Activated CD4-positive, alpha-beta T cell treated with anti-CD3 and anti-CD28 coated beads for 24 hours (primary cell): ENCODE measurements around the gene ADGRE1.

ENCODE experiments used
- DNase-seq, 2 donors: peaks; one replicate each; pipeline ENCODE4 v3.0.0-alpha.2; 2020; ENCODE audit warnings: low read depth in 2 of 2

The ADGRE1 gene

GRCh38 chr19:6956573-6956972 lies 69.2 kb downstream of the ADGRE1 start:
- DNase-seq, result no peak

- no peak for DNase-seq
Observed at GRCh38 chr19:6958791-6959190, 71.4 kb downstream of the ADGRE1 start.

- no peak for DNase-seq
Observed at GRCh38 chr19:6963244-6963852, 76.0 kb downstream of the ADGRE1 start.

- DNase-seq, result peak; percentile 24 to 36
Observed at GRCh38 chr19:6963937-6964336, 76.6 kb downstream of the ADGRE1 start.

- no peak for DNase-seq
Observed at GRCh38 chr19:6967967-6968366, 80.6 kb downstream of the ADGRE1 start.

- DNase-seq, result no peak
Observed at GRCh38 chr19:6969490-6969889, 82.1 kb downstream of the ADGRE1 start.

- no peak for DNase-seq
Observed at GRCh38 chr19:6970021-6970420, 82.6 kb downstream of the ADGRE1 start.

DNA sequence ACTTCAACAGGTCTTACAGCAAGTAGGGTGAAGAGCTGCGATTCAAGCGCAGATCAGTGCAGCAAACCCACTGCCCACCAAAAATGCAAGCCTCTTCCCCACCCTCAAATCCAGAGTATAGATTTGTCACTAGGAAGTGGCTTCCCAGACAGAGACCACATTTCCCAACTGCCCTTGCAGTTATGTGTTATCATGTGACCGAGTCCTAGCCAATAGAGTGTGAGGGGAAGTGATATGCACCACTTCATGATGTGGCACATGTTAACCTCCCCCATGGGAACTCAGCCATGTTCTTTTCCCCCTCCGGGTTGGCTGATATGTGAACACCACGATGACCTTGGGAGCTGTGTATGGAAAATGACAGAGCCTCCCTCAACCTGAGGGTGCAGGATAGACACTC lies 83.1 kb downstream of the ADGRE1 start:
- no peak for DNase-seq

- DNase-seq, result no peak
Observed at GRCh38 chr19:6971366-6971765, 84.0 kb downstream of the ADGRE1 start.

DNA sequence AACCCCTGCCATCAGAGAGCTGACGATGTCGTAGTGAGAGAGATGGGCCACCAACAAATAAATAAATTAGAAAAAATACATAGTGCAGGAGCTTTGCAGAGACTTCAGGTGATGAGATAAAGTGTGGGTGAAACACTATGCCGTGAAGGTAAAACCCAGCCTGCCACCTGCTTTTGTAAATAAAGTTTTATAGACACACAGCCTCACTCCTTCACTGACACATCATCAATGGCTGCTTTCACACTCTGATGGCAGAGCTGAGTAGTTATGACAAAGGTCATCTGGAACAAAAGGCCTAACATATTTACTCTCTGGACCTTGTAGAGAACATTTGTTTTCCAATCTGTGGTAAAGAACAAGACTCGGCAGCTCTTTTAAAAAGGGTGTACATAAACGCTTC lies 88.8 kb downstream of the ADGRE1 start:
- DNase-seq, result no peak

GRCh38 chr19:6979399-6979798 lies 92.0 kb downstream of the ADGRE1 start:
- DNase-seq, result no peak

DNA sequence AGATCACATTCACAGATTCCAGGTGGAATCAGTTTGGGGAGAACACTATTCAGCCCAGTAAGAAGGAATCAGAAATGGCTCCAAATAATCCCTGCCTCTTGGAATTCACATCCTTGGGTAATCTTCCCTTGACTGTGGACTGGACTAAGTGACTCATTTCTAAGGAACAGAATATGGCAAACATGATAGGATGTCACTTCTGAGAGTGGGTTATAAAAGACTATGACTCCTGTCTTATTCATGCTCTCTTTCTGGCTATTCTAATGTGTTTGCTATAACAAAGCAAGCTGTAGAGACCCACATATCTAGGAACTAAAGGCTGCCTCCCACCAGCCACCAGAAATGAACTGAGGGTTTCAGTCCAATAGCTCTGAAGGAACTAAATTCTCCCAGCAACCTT lies 96.1 kb downstream of the ADGRE1 start:
- DNase-seq, result no peak

- DNase-seq, result no peak
Observed at GRCh38 chr19:6987850-6988249, 100.5 kb downstream of the ADGRE1 start.

DNA sequence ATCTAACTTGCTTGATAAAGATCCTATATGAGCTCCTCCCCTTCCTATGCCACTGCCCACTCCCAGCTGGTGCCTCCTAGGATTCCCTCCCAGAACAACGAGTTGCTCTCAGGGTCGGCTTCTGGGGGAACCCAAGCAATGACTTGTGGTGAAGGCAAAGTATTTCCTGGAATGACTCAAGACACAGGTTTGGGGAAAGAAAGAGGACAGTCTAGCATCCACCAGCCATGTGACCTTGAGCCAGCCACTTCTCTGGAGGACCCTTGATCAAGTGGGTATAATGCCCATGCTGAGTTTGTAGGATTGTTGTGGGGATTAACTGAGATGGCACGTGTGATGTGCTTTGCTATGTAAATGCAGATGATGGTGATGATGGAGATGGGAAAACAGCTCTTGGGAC lies 100.9 kb downstream of the ADGRE1 start:
- no peak for DNase-seq
